IPS-18a (cell line): ENCODE measurements around the gene PTH.

Source experiments
- H3K27ac ChIP-seq: one replicate; pipeline ENCODE4 v1.5.1; 2013; ENCODE audit warnings: low read length
- H3K27me3 ChIP-seq: one replicate; pipeline ENCODE4 v1.6.1; 2013; ENCODE audit warnings: mild to moderate bottlenecking, low read length; ENCODE audit not compliant: control insufficient read depth, insufficient read depth
- H3K36me3 ChIP-seq: one replicate; pipeline ENCODE4 v1.6.1; 2013; ENCODE audit warnings: low read depth, low read length; ENCODE audit not compliant: control insufficient read depth
- H3K4me1 ChIP-seq: one replicate; pipeline ENCODE4 v1.6.1; 2013; ENCODE audit warnings: low read depth, low read length; ENCODE audit not compliant: control insufficient read depth
- H3K4me3 ChIP-seq: one replicate; pipeline ENCODE4 v1.5.1; 2013; ENCODE audit warnings: low read length
- H3K9ac ChIP-seq: one replicate; pipeline ENCODE4 v1.6.1; 2013; ENCODE audit warnings: mild to moderate bottlenecking, low read length, moderate library complexity
- H3K9me3 ChIP-seq: one replicate; pipeline ENCODE4 v1.6.1; 2013; ENCODE audit warnings: low read depth, low read length; ENCODE audit not compliant: control insufficient read depth

The PTH gene

GRCh38 chr11:13446444-13446843, 49.4 kb downstream of the PTH start:
- Histone ChIP-seq H3K27me3 (no peaks in the 10 kb centered on the region), H3K4me1 (peaks cover 4% of the 10 kb centered on the region), H3K27ac (no peak overlapping the region), H3K36me3 (no peaks in the 10 kb centered on the region), H3K9ac (no peak overlapping the region), H3K9me3 (no peaks in the 10 kb centered on the region), H3K4me3 (no peak overlapping the region)

DNA sequence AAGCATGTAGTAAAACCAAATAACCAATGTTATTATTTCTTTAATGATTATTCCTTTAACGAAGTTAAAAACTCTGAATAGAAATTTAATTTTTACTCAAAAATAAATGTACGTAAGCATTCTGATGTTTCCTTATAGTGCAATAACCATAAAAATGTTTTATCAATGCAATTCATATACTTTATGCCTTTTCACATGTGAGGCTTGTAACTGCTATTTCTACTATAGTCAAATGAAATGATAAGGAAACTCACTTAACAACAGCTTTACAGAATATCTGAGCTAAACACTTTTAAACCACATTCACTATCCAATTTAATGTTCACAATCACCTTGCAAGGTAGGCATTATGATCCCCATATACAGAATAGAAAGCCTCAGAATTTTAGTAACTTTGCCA, 50.2 kb downstream of the PTH start:
- H3K9me3 ChIP-seq: no peaks in the 10 kb centered on the region

More for the DNA sequence above, 50.2 kb downstream of the PTH start:
- no peak overlapping the region for H3K27ac ChIP-seq
- no peak overlapping the region for H3K4me3 ChIP-seq
- no peaks in the 10 kb centered on the region for H3K27me3 ChIP-seq
- H3K36me3 ChIP-seq: no peaks in the 10 kb centered on the region
- H3K9ac ChIP-seq: no peak overlapping the region
- no peaks in the 10 kb centered on the region for H3K4me1 ChIP-seq
